HG02571 (cell line): Measurements from ENCODE around the gene ARRB2.
"Not testable (repeated sequence)": the region's sequence is repeated elsewhere in the genome, so short reads cannot be mapped to it uniquely, and the experiment has no call there.

ENCODE experiments used
- ATAC-seq: cut with Tn5 transposase; IDR thresholded peaks from one replicate; pipeline ENCODE4 v1.9.1; 2021; ENCODE audit warnings: mild to moderate bottlenecking, moderate library complexity; ENCODE audit not compliant: unreplicated experiment

The ARRB2 gene

DNA sequence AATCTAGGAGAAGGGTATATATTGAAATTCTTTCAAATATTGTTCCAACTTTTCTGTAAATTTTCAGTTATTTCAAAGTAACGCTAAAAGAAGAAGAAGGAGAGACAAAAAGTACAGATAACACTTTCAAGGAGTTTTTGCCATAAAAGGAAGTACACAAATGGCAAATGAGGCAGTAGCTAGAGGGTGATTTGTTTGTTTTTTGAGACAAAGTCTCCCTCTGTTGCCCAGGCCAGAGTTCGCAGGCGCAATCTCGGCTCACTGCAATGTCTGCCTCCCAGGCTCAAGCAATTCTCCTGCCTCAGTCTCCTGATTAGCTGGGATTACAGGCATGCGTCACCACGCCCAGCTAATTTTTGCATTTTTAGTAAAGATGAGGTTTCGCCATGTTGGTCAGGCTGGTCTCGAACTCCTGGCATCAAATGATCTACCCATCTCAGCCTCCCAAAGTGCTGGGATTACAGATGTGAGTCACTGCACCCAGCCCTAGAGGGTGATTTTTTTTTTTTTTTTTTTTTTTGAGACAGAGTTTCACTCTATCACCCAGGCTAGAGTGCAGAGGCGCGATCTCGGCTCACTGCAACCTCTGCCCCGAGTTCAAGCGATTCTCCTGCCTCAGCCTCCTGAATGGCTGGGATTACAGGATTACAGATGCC, 10.9 kb upstream of the ARRB2 start:
- not testable (repeated sequence) for ATAC-seq

- no peak for ATAC-seq
These were observed 9.3 kb upstream of the ARRB2 start for GRCh38 chr17:4701116-4701515.

- no peak for ATAC-seq
These were observed 7.1 kb upstream of the ARRB2 start for GRCh38 chr17:4703330-4703691.

- ATAC-seq = not testable (repeated sequence)
These were observed 5.9 kb upstream of the ARRB2 start for GRCh38 chr17:4704574-4704907.

- ATAC-seq = no peak
These were observed 5.4 kb upstream of the ARRB2 start for GRCh38 chr17:4704991-4705390.

DNA sequence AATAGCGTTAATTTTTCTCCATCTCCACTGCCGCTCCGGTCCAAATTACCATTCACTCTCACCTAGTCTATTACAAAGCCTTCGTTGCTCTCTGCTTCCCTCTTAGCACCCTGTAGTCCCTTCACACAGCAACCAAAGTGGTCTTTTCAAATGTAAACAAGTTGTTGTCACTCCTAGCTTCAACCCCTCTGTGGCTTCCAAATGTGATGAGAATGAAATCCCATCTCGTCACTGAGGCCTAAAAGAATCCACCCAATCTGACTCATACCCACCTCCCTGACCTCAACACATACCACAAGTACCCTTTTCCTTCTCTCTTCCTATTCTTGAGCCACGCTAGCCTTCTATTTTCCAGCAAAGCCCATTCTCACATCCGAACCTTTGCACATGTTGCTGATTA, 4.3 kb upstream of the ARRB2 start:
- ATAC-seq = no peak

DNA sequence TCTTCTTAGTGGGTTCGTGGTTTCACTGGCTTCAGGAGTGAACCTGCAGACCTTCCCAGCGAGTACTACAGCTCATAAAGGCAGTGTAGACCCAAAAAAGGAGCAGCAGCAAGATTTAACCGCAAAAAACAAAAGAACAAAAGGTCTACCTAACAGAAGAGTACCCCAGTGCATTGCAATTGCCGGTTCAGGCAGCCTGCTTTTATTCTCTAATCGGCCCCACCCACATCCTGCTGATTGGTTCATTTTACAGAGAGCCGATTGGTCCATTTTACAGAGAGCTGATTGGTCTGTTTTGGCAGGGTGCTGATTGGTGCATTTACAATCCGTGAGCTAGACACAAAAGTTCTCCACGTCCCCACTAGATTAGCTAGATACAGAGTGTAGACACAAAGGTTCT, 2.0 kb upstream of the ARRB2 start:
- no peak for ATAC-seq

DNA sequence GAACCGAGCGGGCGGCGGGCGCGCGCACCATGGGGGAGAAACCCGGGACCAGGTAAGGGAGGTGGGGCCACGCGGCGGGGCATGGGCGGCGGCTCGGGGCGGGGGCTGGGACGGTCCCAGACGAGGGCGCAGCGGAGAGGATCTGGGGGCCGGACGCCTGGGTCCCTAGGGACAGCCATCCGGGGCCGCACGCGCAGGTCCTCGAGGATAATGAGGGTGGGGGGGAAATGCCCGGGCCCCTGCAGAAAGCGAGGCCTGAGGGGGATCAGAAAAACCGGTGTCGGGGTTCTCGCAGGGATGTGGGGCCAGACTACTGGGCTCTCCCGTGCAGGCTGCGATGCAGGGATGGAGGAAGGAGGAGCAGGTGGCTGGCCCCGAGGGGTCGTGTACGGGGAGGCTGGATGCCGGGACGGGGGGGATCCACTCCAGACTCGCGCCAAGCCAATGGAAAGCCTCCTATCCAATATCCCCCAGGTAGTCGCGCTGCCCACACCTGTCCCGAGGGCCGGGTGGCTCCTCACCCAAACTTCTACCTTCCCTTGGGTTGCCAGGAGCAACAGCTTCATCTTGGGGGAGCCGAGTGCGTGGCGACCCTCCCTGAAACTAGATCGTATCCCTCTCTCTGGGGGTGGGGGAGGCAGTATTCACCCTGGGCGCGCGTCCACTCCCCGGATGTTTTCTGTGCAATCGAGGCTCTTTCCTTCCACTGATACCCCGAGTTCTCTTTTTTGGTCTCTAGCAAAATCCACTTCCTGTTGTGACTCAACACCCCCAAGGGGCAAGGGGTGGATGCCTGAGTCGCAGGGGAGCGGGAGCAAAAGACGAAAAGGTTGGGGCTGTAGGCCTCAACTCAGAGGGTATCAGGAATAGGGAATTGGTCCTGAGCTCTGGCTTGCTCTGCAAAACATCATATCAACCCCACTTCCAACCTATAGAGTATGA, 532 bp downstream of the ARRB2 start:
- ATAC-seq = no peak

GRCh38 chr17:4711661-4712181, 1.3 kb downstream of the ARRB2 start:
- ATAC-seq = no peak

- ATAC-seq = no peak
These were observed 2.1 kb downstream of the ARRB2 start for GRCh38 chr17:4712526-4712925.

- not testable (repeated sequence) for ATAC-seq
These were observed 4.1 kb downstream of the ARRB2 start for GRCh38 chr17:4714340-4715062.

DNA sequence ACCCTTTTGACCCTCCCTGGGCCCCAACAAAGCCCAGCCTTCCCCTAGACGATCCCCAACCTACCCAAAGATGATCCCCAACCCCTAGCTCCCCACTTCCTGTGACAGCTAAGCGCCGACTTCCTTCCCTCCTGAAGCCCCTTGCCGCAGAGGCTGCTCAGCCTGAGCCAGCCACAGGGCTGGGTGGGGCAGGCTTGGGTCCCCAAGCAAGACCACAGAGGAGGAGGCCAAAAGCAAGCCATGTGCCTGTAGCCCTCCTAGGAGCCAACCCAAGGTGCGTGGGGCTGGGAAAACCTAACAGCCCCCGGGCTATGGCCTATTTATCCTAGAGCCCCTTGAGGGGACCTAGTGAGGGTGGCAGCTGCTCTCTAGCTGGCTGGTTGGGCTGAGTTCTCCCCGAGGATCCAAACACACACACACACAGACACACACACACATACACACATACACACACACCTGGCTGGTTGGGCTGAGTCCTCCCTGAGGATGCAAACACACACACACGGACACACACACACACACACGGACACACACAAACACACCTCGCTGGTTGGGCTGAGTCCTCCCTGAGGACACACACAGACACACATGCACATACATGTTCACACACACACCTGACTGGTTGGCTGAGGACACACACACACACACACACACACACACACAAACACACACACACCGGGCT, 4.8 kb downstream of the ARRB2 start:
- no peak for ATAC-seq

- ATAC-seq = no peak
These were observed 5.6 kb downstream of the ARRB2 start for GRCh38 chr17:4716081-4716480.

- ATAC-seq = no peak
These were observed 7.4 kb downstream of the ARRB2 start for GRCh38 chr17:4717791-4718190.

DNA sequence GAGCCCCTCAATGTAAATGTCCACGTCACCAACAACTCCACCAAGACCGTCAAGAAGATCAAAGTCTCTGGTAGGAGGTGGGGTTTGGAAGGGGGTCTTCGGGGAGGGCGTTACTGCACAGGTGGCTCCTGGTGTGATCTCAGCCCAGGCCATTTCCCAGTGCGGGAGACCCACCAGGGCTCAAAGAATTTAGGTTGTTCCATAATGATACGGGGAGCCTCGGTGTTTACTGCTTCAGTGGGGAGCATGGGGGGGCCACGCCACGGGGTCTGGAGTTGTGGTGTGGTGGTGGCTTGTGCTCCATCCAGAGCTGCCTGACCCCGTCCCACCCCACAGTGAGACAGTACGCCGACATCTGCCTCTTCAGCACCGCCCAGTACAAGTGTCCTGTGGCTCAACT, 7.8 kb downstream of the ARRB2 start:
- ATAC-seq = no peak

- ATAC-seq = no peak
These were observed 8.7 kb downstream of the ARRB2 start for GRCh38 chr17:4719146-4719545.

GRCh38 chr17:4719684-4720221, 9.3 kb downstream of the ARRB2 start:
- ATAC-seq = no peak

- ATAC-seq = no peak
These were observed 10.4 kb downstream of the ARRB2 start for GRCh38 chr17:4720787-4721186.

DNA sequence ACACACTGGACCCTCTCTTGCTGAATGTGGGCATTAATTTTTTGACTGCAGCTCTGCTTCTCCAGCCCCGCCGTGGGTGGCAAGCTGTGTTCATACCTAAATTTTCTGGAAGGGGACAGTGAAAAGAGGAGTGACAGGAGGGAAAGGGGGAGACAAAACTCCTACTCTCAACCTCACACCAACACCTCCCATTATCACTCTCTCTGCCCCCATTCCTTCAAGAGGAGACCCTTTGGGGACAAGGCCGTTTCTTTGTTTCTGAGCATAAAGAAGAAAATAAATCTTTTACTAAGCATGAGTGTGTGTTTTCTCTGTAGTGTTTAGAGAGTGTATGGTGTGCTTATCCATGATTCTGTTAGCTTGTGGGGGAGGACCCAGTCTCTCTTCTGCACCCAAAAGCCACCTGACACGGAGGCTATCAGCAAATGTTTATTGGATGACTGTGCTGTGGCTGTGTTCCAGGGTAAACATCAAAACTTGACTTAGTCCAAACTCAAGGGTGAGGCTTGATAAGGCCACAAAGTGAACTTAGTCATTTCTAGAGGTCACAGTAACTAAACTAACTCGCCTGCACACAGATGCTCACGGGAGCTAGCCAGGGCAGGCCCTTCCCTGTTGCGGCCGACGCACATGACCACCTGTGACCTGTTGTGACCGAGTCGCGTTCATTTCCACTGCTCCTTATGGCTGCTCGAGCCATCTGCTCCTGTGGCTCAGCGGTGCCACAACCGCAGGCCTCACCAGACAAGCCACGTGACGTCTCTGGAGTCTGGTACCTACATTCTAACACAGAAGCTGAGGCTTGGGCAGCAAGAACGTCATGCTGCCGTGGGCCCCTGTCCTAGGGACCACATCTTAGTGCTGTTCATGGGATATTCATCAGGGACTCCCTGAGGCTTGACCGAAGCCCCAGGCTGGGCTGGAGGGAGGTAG, 11.0 kb downstream of the ARRB2 start:
- no peak for ATAC-seq
